ENCODE results near the gene NUFIP1.

The NUFIP1 gene

DNA sequence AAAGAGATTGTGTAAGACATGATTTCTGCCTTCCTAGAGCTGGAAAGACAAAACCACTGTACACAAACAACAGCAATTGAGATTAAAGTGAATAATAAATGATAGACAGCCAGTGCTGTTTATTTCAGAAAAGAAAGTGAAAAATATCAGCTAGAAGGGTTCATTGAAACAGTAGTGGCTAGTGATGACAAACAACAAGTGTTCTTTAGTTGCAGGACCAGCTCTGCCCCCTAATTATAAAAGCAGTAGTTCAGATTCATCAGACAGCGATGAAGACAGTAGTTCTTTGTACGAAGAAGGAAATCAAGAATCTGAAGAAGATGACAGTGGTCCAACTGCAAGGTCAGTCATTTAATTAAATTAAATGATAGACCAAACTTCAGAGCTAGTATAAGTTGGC lies 14.8 kb upstream of the NUFIP1 start:
- Histone ChIP-seq H3K27me3 (ENCODE audit: insufficient read depth, low read length, poor library complexity) (no peaks in the 10 kb centered on the region), H3K4me1 (ENCODE audit: control insufficient read depth, low read depth, low read length) (no peaks in the 10 kb centered on the region), H3K36me3 (ENCODE audit: control insufficient read depth, insufficient read depth, low read length) (peaks cover 3% of the 10 kb centered on the region), H3K4ac (ENCODE audit: low read depth, low read length) (no peak overlapping the region), H3K4me2 (ENCODE audit: low read length) (no peak overlapping the region), H3K79me1 (ENCODE audit: low read length) (no peaks in the 10 kb centered on the region), H3K27ac (ENCODE audit: low read depth, low read length) (no peak overlapping the region), H2BK120ac (ENCODE audit: low read depth, low read length) (no peak overlapping the region), H2BK5ac (ENCODE audit: low read length) (no peak overlapping the region), H3K18ac (ENCODE audit: low read length) (no peak overlapping the region), H3K9ac (ENCODE audit: low read length) (no peak overlapping the region), H4K5ac (ENCODE audit: low read length) (no peak overlapping the region), H4K8ac (ENCODE audit: low read depth, low read length) (no peak overlapping the region), H3K4me3 (ENCODE audit: low read length) (no peak overlapping the region), H2AK5ac (ENCODE audit: low read length) (no peak overlapping the region), H2BK15ac (replicated peaks; ENCODE audit: low read depth) (no peak overlapping the region), H3K79me2 (ENCODE audit: control insufficient read depth, insufficient read depth, low read length) (no peaks in the 10 kb centered on the region), H3K23ac (ENCODE audit: low read length) (no peak overlapping the region), H3K56ac (ENCODE audit: low read length) (no peak overlapping the region)
- DNase-seq: no peak
- WGBS (ENCODE audit: extremely low coverage, insufficient coverage, low lambda C conversion rate): no CpG with 5 or more reads among the region's 2 CpGs

DNA sequence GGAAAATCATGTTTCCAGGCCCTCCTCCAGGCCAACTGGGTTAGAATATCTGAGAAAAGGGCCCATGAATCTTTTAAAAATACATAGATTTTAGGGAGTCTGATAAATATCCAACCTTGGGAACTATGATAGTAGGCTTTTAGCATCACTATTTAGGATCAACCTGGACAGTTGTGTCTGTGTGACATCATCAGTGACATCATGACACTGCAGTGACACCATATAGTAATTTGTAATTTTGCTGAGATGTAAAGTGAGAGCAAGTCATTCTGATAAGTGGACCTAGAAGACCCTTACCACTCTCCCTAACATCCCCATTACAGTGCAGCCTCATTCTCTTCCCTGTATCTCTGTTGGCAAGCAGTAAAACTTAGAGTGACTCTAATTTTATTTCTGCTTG lies 14.1 kb upstream of the NUFIP1 start:
- H3K18ac ChIP-seq (ENCODE audit: low read length): no peak overlapping the region
- no peak overlapping the region for H2BK5ac ChIP-seq (ENCODE audit: low read length)
- no peak overlapping the region for H3K4me3 ChIP-seq (ENCODE audit: low read length)
- DNase-seq: no peak
- no peak overlapping the region for H4K5ac ChIP-seq (ENCODE audit: low read length)
- H3K36me3 ChIP-seq (ENCODE audit: control insufficient read depth, insufficient read depth, low read length): peaks cover 3% of the 10 kb centered on the region
- no peak overlapping the region for H4K8ac ChIP-seq (ENCODE audit: low read depth, low read length)
- H2BK15ac ChIP-seq (replicated peaks; ENCODE audit: low read depth): no peak overlapping the region
- H3K27ac ChIP-seq (ENCODE audit: low read depth, low read length): no peak overlapping the region
- no peaks in the 10 kb centered on the region for H3K27me3 ChIP-seq (ENCODE audit: insufficient read depth, low read length, poor library complexity)
- no peak overlapping the region for H3K4ac ChIP-seq (ENCODE audit: low read depth, low read length)
- no peak overlapping the region for H3K56ac ChIP-seq (ENCODE audit: low read length)
- no peaks in the 10 kb centered on the region for H3K79me2 ChIP-seq (ENCODE audit: control insufficient read depth, insufficient read depth, low read length)
- H2AK5ac ChIP-seq (ENCODE audit: low read length): no peak overlapping the region
- H3K23ac ChIP-seq (ENCODE audit: low read length): no peak overlapping the region
- H3K4me1 ChIP-seq (ENCODE audit: control insufficient read depth, low read depth, low read length): no peaks in the 10 kb centered on the region
- H2BK120ac ChIP-seq (ENCODE audit: low read depth, low read length): no peak overlapping the region
- H3K79me1 ChIP-seq (ENCODE audit: low read length): no peaks in the 10 kb centered on the region
- no peak overlapping the region for H3K4me2 ChIP-seq (ENCODE audit: low read length)
- H3K9ac ChIP-seq (ENCODE audit: low read length): no peak overlapping the region

GRCh38 chr13:44989941-44990340 lies 670 bp upstream of the NUFIP1 start:
- Histone ChIP-seq H3K27ac (ENCODE audit: low read depth, low read length) (no peak overlapping the region), H4K5ac (ENCODE audit: low read length) (no peak overlapping the region), H3K9ac (ENCODE audit: low read length) (peak overlapping the region; percentile 95), H2AK5ac (ENCODE audit: low read length) (no peak overlapping the region), H3K4me2 (ENCODE audit: low read length) (peak overlapping the region; percentile 92), H3K36me3 (ENCODE audit: control insufficient read depth, insufficient read depth, low read length) (no peaks in the 10 kb centered on the region), H3K56ac (ENCODE audit: low read length) (peak overlapping the region; percentile 95), H2BK120ac (ENCODE audit: low read depth, low read length) (no peak overlapping the region), H3K4ac (ENCODE audit: low read depth, low read length) (no peak overlapping the region), H3K27me3 (ENCODE audit: insufficient read depth, low read length, poor library complexity) (no peaks in the 10 kb centered on the region), H3K18ac (ENCODE audit: low read length) (no peak overlapping the region), H3K23ac (ENCODE audit: low read length) (no peak overlapping the region), H3K79me2 (ENCODE audit: control insufficient read depth, insufficient read depth, low read length) (peaks cover 35% of the 10 kb centered on the region), H3K4me3 (ENCODE audit: low read length) (peak overlapping the region; percentile 97), H2BK15ac (replicated peaks; ENCODE audit: low read depth) (no peak overlapping the region), H2BK5ac (ENCODE audit: low read length) (no peak overlapping the region), H3K4me1 (ENCODE audit: control insufficient read depth, low read depth, low read length) (no peaks in the 10 kb centered on the region), H4K8ac (ENCODE audit: low read depth, low read length) (peak overlapping the region; percentile 83), H3K79me1 (ENCODE audit: low read length) (peaks cover 19% of the 10 kb centered on the region)
- WGBS (ENCODE audit: extremely low coverage, insufficient coverage, low lambda C conversion rate): no CpG with 5 or more reads among the region's 10 CpGs
- DNase-seq: peak; percentile 11

GRCh38 chr13:44978328-44978727 lies 10.9 kb downstream of the NUFIP1 start:
- Histone ChIP-seq H3K4me2 (ENCODE audit: low read length) (no peak overlapping the region), H3K79me2 (ENCODE audit: control insufficient read depth, insufficient read depth, low read length) (peaks cover 3% of the 10 kb centered on the region), H3K9ac (ENCODE audit: low read length) (no peak overlapping the region), H2BK120ac (ENCODE audit: low read depth, low read length) (no peak overlapping the region), H4K5ac (ENCODE audit: low read length) (no peak overlapping the region), H3K36me3 (ENCODE audit: control insufficient read depth, insufficient read depth, low read length) (peaks cover 2% of the 10 kb centered on the region), H3K56ac (ENCODE audit: low read length) (no peak overlapping the region), H3K4ac (ENCODE audit: low read depth, low read length) (no peak overlapping the region), H3K27me3 (ENCODE audit: insufficient read depth, low read length, poor library complexity) (no peaks in the 10 kb centered on the region), H3K23ac (ENCODE audit: low read length) (no peak overlapping the region), H3K79me1 (ENCODE audit: low read length) (no peaks in the 10 kb centered on the region), H3K27ac (ENCODE audit: low read depth, low read length) (no peak overlapping the region), H2BK15ac (replicated peaks; ENCODE audit: low read depth) (no peak overlapping the region), H3K4me1 (ENCODE audit: control insufficient read depth, low read depth, low read length) (no peaks in the 10 kb centered on the region), H4K8ac (ENCODE audit: low read depth, low read length) (no peak overlapping the region), H2BK5ac (ENCODE audit: low read length) (no peak overlapping the region), H3K4me3 (ENCODE audit: low read length) (no peak overlapping the region), H3K18ac (ENCODE audit: low read length) (no peak overlapping the region), H2AK5ac (ENCODE audit: low read length) (no peak overlapping the region)
- no peak for DNase-seq
- WGBS (ENCODE audit: extremely low coverage, insufficient coverage, low lambda C conversion rate): no CpG with 5 or more reads among the region's 1 CpG

GRCh38 chr13:44976949-44977583 lies 12.2 kb downstream of the NUFIP1 start:
- no peaks in the 10 kb centered on the region for H3K79me1 ChIP-seq (ENCODE audit: low read length)
- no peak for DNase-seq
- H2BK15ac ChIP-seq (replicated peaks; ENCODE audit: low read depth): no peak overlapping the region
- H3K27ac ChIP-seq (ENCODE audit: low read depth, low read length): no peak overlapping the region
- H3K4me1 ChIP-seq (ENCODE audit: control insufficient read depth, low read depth, low read length): no peaks in the 10 kb centered on the region
- no peak overlapping the region for H3K4ac ChIP-seq (ENCODE audit: low read depth, low read length)
- no peaks in the 10 kb centered on the region for H3K27me3 ChIP-seq (ENCODE audit: insufficient read depth, low read length, poor library complexity)
- no CpG with 5 or more reads among the region's 1 CpG for WGBS (ENCODE audit: extremely low coverage, insufficient coverage, low lambda C conversion rate)
- no peak overlapping the region for H3K23ac ChIP-seq (ENCODE audit: low read length)
- no peak overlapping the region for H4K8ac ChIP-seq (ENCODE audit: low read depth, low read length)
- no peak overlapping the region for H2AK5ac ChIP-seq (ENCODE audit: low read length)
- peaks cover 2% of the 10 kb centered on the region for H3K36me3 ChIP-seq (ENCODE audit: control insufficient read depth, insufficient read depth, low read length)
- no peak overlapping the region for H3K18ac ChIP-seq (ENCODE audit: low read length)
- no peak overlapping the region for H3K4me2 ChIP-seq (ENCODE audit: low read length)
- H2BK5ac ChIP-seq (ENCODE audit: low read length): no peak overlapping the region
- no peak overlapping the region for H3K4me3 ChIP-seq (ENCODE audit: low read length)
- no peak overlapping the region for H3K56ac ChIP-seq (ENCODE audit: low read length)
- H3K79me2 ChIP-seq (ENCODE audit: control insufficient read depth, insufficient read depth, low read length): no peaks in the 10 kb centered on the region
- no peak overlapping the region for H4K5ac ChIP-seq (ENCODE audit: low read length)
- H2BK120ac ChIP-seq (ENCODE audit: low read depth, low read length): no peak overlapping the region
- H3K9ac ChIP-seq (ENCODE audit: low read length): no peak overlapping the region

- 100% methylated on average over 1 of the region's 3 CpGs for WGBS (ENCODE audit: extremely low coverage, insufficient coverage, low lambda C conversion rate)
- Histone ChIP-seq H3K4me3 (ENCODE audit: low read length) (no peak overlapping the region), H4K5ac (ENCODE audit: low read length) (no peak overlapping the region), H3K23ac (ENCODE audit: low read length) (no peak overlapping the region), H3K27me3 (ENCODE audit: insufficient read depth, low read length, poor library complexity) (no peaks in the 10 kb centered on the region), H2BK120ac (ENCODE audit: low read depth, low read length) (no peak overlapping the region), H2BK5ac (ENCODE audit: low read length) (no peak overlapping the region), H2AK5ac (ENCODE audit: low read length) (no peak overlapping the region), H3K79me1 (ENCODE audit: low read length) (peaks cover 2% of the 10 kb centered on the region), H4K8ac (ENCODE audit: low read depth, low read length) (no peak overlapping the region), H3K18ac (ENCODE audit: low read length) (no peak overlapping the region), H3K4me1 (ENCODE audit: control insufficient read depth, low read depth, low read length) (no peaks in the 10 kb centered on the region), H2BK15ac (replicated peaks; ENCODE audit: low read depth) (no peak overlapping the region), H3K4me2 (ENCODE audit: low read length) (no peak overlapping the region), H3K79me2 (ENCODE audit: control insufficient read depth, insufficient read depth, low read length) (no peaks in the 10 kb centered on the region), H3K36me3 (ENCODE audit: control insufficient read depth, insufficient read depth, low read length) (peaks cover 2% of the 10 kb centered on the region), H3K56ac (ENCODE audit: low read length) (no peak overlapping the region), H3K9ac (ENCODE audit: low read length) (no peak overlapping the region), H3K4ac (ENCODE audit: low read depth, low read length) (no peak overlapping the region), H3K27ac (ENCODE audit: low read depth, low read length) (no peak overlapping the region)
- no peak for DNase-seq
Observed at GRCh38 chr13:44976196-44976595, 13.1 kb downstream of the NUFIP1 start.

All from mesendoderm (in vitro differentiated cells).